SK-N-DZ (cell line): Measurements from ENCODE around the gene MUC15. TPM values are rescaled to one million over a fixed set of nuclear protein-coding genes. Genes with fewer than 3 reads are reported as not detected.
"Not testable (repeated sequence)": the region's sequence is repeated elsewhere in the genome, so short reads cannot be mapped to it uniquely, and the experiment has no call there.

Experiments used
- DNase-seq: peaks from one replicate; pipeline ENCODE4 v3.0.0-alpha.2; 2015; ENCODE audit warnings: low spot score
- polyA plus RNA-seq, 2 experiments: library from polyadenylated mRNA; depleted of rRNA; stranded (reverse); fragments of >200 nt; gene quantifications; 2 replicates each; pipeline ENCODE4 v1.2.3, GENCODE V29; 2014

The MUC15 gene, protein sequence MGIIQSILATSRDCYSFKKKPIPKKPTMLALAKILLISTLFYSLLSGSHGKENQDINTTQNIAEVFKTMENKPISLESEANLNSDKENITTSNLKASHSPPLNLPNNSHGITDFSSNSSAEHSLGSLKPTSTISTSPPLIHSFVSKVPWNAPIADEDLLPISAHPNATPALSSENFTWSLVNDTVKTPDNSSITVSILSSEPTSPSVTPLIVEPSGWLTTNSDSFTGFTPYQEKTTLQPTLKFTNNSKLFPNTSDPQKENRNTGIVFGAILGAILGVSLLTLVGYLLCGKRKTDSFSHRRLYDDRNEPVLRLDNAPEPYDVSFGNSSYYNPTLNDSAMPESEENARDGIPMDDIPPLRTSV
- not detected in 2 replicates for polyA plus RNA-seq (2014; cell fraction: cytosol; rRNA removed)
- polyA plus RNA-seq (2014; cell fraction: nucleus; rRNA removed), result not detected in 2 replicates

DNA sequence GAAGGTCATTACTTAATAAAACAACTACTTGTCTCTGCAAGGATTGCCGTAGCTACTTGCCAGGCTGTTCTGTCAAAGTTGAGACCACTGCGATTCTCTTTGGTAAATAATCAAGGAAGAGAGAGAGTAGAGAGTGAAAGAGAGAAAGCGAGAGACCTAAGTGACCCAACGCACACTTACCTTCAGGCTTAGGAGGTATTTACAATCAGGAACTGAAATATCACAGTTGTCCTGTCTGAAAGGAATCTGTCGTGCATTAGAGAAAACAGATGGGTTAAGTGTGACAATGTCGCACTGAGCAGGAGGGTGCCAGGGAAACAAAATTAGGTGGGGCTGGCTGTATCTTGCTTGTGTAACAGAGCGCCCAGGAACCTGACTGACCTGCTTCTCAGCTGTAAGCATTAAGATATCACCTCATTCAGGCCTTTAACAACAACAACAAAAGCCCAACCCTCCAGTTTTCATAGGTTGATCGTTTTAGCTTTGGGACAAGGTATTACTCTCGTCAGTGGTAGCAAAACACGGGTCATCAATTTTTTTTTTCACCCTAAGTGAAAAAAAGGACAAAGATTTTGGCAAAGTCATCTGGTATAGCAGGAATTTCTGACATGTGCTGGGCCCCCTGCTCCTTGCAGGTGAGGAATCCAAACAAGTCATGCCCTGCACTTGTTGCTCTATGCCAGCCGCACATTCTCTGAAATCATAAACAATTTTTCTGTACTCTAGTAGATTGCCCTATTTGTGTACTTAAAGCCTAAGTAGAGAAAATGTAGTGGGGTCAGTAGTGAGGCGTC, at the start of gene MUC15:
TSS of gene MUC15 (minus strand) at position 403 of the 794 bp plus-strand sequence. CDS start 5,169 bp downstream, outside the sequence.
- DNase-seq, result no peak

- DNase-seq, result no peak
Measured at GRCh38 chr11:26621132-26621531, 49.1 kb upstream of the MUC15 start.

- no peak for DNase-seq
Measured at GRCh38 chr11:26620282-26621045, 48.4 kb upstream of the MUC15 start.

DNA sequence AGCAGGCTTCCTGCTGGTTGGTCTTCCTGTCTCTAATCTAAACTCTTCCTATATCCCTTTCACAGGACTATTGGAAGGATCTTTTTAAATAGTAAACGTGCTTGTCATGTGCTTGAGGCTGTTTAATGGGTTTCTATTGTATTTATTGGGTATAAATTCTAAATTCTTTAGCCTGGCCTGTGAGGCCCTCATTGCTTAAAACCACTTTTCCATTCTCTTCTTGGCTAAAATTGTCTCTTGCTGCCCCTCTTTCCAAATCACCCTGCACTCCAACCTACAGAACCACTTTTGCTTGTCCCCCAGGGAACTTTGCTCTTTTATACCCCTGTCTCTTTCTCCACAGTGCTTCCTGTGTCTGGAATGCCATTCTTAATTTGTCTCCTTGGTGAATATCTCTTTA, 46.4 kb upstream of the MUC15 start:
- peak; percentile 18 for DNase-seq

DNA sequence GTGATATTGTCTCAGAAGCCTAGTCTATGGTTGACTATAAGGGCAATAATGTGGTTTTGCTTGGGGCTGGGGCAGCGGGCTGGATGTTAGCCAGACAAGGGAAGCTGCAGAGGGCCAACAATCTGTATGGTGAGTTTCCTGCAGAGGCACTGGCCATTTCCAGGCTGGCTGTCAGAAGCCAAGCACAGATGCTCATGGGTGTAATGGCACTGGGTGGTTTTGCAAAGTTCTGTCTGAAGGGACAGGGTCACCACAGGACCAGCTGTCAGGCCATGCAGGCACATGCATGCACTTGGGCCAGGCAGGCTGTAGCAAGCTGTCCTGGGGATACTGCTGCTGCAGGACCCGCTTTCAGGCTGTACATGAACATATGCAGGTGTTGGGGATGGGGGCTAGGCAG, 41.7 kb upstream of the MUC15 start:
- DNase-seq, result no peak

GRCh38 chr11:26608507-26609146, 36.6 kb upstream of the MUC15 start:
- no peak for DNase-seq

GRCh38 chr11:26607725-26608506, 35.9 kb upstream of the MUC15 start:
- no peak for DNase-seq

GRCh38 chr11:26599876-26600434, 27.9 kb upstream of the MUC15 start:
- no peak for DNase-seq

- no peak for DNase-seq
Measured at GRCh38 chr11:26599425-26599824, 27.4 kb upstream of the MUC15 start.

GRCh38 chr11:26597899-26598298, 25.8 kb upstream of the MUC15 start:
- DNase-seq, result no peak

DNA sequence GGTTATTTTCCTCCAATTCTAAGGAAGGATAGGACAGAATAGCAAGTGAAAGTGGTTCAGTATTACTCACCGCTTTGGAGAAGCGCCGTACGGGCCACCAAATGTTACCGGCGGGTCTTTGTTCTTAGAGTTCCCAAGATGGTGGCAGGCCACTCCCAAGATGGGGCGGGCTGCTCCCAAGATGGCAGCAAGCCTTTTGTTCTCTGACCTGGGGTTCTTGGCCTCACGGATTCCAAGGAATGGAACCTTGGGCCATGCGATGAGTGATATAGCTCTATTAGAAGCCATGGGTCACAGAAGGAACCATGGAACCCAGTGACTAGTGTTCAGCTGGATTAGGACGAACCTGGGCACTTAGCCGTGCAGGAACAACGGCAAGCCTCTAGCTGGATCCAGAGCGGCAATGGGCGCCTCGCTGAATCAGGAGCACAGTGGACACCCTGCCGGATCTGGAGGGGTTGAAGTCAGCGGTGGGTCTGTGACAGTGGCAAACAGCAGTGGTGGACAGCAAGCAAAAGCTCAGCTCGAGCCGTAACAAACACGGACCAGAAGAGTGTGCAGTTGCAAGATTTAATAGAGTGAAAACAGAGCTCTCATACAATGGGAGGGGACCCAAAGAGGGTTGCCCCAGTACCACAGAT, 25.1 kb upstream of the MUC15 start:
- not testable (repeated sequence) for DNase-seq

DNA sequence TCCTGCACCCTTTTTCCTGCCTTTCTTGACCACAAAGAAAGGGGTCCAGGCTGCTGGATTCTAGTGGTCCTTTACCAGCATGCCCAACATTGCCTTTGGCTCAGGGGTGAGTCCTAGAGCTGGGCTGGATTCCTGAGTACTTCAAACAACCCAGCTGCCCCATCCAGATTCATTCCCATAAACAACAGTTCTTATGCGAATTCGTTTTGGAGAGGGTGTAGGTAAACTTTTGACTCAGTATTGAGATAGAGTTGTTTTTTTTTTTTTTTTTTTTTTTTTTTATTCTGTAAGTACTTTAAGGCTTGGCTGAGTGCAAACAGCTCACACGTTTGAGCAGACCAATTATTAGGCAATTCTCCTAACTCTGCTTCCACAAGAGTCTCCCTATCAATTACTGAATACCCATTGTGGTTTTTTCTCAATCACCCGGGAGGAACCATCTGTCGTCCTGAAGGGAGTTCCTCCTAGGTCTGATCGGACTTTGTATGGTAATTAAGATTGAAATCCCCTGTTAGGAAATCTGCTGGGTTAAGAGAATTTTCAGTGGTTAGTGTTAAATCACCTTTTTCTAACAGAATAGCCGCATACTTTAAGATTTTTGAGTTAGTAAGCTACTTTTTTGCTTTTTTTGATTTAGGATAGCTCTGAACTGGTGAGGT, 23.3 kb upstream of the MUC15 start:
- DNase-seq, result not testable (repeated sequence)

DNA sequence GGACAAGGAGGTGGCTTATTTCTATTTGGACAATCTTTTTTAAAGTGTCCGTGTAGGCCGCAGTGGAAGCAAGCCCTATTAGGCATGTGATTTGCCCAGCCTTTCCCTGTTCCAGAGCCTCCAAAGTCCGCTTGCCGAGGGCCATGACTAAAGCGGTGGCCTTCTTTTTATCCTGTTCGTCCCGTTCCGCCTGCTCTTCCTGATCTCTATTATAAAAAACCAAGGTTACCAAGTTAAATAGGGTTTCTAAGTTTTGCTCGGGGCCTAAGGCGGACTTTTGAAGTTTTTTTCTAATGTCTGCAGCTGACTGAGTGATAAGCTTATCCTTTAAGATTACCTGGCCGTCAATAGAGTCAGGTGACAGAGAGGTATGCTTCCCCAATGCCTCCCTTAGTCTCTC, 21.6 kb upstream of the MUC15 start:
- DNase-seq, result no peak

DNA sequence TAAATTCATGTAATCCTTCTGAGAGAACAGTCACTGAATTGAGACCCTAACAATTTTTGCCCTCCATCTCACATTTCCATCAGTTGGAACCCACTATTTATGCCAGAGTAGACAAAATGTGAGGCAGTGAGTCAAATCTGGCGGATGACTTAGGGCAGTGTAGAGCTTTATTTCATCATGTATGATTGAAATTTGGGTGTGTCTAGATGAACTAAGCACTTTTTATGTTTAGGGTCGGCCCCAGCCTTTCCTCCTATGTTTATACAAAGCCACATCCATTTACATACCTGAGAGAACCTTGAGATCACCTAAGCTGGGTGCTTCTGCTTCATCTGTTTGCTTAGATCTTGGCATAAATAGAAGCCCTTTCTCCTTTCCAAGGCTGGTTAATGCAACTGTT, 15.0 kb upstream of the MUC15 start:
- no peak for DNase-seq

DNA sequence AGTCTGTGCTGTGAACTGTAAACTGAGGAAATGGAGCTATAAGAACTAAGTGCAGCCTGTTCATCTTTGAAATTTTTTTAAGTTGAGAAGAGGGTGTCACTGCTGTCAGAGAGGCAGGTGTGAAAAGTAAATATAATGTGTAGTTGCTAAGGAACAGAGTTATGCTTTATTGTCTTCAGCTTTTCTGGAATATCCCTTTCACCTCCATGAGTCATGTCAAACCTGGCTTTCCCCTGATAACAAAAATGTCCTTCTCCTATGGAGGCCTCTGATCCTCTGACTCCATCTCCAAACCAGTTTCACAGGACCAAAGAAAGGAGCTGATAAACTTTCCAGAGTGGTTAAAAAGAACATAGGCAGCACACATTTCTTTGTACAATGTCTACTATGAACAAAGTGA, 12.8 kb upstream of the MUC15 start:
- DNase-seq, result no peak

- no peak for DNase-seq
Measured at GRCh38 chr11:26583550-26583949, 11.5 kb upstream of the MUC15 start.

- no peak for DNase-seq
Measured at GRCh38 chr11:26580929-26581328, 8.9 kb upstream of the MUC15 start.

- DNase-seq, result no peak
Measured at GRCh38 chr11:26579683-26580082, 7.6 kb upstream of the MUC15 start.

- DNase-seq, result no peak
Measured at GRCh38 chr11:26578998-26579661, 7.1 kb upstream of the MUC15 start.
